IMR-90 (cell line): Measurements from ENCODE around the gene RNASE7. TPM values are rescaled to one million over a fixed set of nuclear protein-coding genes. Genes with fewer than 3 reads are reported as not detected.

Experiments used
- ATAC-seq: fragments of 200-7000 bp; cut with Tn5 transposase; 2 replicates; pipeline ENCODE4 v1.9.1; 2020; ENCODE audit warnings: low read depth, mild to moderate bottlenecking, moderate library complexity
- BruUV-seq: library from RNA; stranded (reverse); fragments of 400-500 nt; replicated peaks from 2 replicates; lab custom pipeline; 2021; lab: Mats Ljungman, UMichigan
- CTCF ChIA-PET: fragments of 300-600 bp; formaldehyde crosslinking; extraction: SDS; loops from one replicate; lab custom pipeline; 2021; ENCODE audit warnings: antibody characterized with exemption; lab: Yijun Ruan, JAX
- POLR2A ChIA-PET: fragments of 300-600 bp; sonication (Branson Sonifier 250); formaldehyde crosslinking; loops from one replicate; lab custom pipeline; 2022; ENCODE audit warnings: antibody characterized with exemption; ENCODE audit not compliant: unreplicated experiment; lab: Charles Lee
- DNase-seq: peaks from one replicate; pipeline ENCODE4 v3.0.0; 2013
- H2AFZ ChIP-seq: replicated peaks from 2 replicates; pipeline ENCODE3; 2013; ENCODE audit warnings: low read length, mild to moderate bottlenecking; ENCODE audit not compliant: poor library complexity
- H2AK5ac ChIP-seq: 2 replicates; pipeline ENCODE4 v1.6.1; 2013; ENCODE audit warnings: low read depth, low read length, inconsistent platforms
- H2AK9ac ChIP-seq: replicated peaks from 2 replicates; pipeline ENCODE3; 2013; ENCODE audit warnings: mild to moderate bottlenecking, low read depth, low read length, moderate library complexity; ENCODE audit not compliant: poor library complexity
- H2BK120ac ChIP-seq: 2 replicates; pipeline ENCODE4 v1.6.1; 2013; ENCODE audit warnings: low read depth, low read length, inconsistent platforms
- H2BK15ac ChIP-seq: 3 replicates; pipeline ENCODE4 v1.6.1; 2013; ENCODE audit warnings: low read depth, low read length, inconsistent platforms
- H2BK20ac ChIP-seq: 2 replicates; pipeline ENCODE4 v1.6.1; 2013; ENCODE audit warnings: low read depth, mild to moderate bottlenecking, inconsistent platforms, low read length, moderate library complexity
- H2BK5ac ChIP-seq: 2 replicates; pipeline ENCODE4 v1.6.1; 2013; ENCODE audit warnings: mild to moderate bottlenecking, low read depth, low read length, inconsistent platforms; ENCODE audit not compliant: poor library complexity, severe bottlenecking
- H3K14ac ChIP-seq: replicated peaks from 2 replicates; pipeline ENCODE4 v1.6.1; 2013; ENCODE audit warnings: low read depth, low read length, inconsistent platforms
- H3K18ac ChIP-seq: 2 replicates; pipeline ENCODE4 v1.6.1; 2013; ENCODE audit warnings: low read depth, low read length, control low read depth
- H3K23ac ChIP-seq: 2 replicates; pipeline ENCODE4 v1.6.1; 2013; ENCODE audit warnings: low read depth, low read length, inconsistent platforms
- H3K27ac ChIP-seq: 2 replicates; pipeline ENCODE4 v1.5.1; 2013; ENCODE audit warnings: mild to moderate bottlenecking, control low read depth, low read length; ENCODE audit not compliant: insufficient read depth
- H3K27me3 ChIP-seq: 2 replicates; pipeline ENCODE4 v1.6.1; 2013; ENCODE audit warnings: low read length; ENCODE audit not compliant: control insufficient read depth, insufficient read depth
- H3K36me3 ChIP-seq: 2 replicates; pipeline ENCODE4 v1.6.1; 2013; ENCODE audit warnings: low read length, mixed read lengths; ENCODE audit not compliant: control insufficient read depth, insufficient read depth
- H3K4ac ChIP-seq: 2 replicates; pipeline ENCODE4 v1.6.1; 2013; ENCODE audit warnings: low read depth, low read length, inconsistent platforms
- H3K4me1 ChIP-seq: 2 replicates; pipeline ENCODE4 v1.6.1; 2013; ENCODE audit warnings: low read length, mixed read lengths; ENCODE audit not compliant: control insufficient read depth, insufficient read depth
- H3K4me2 ChIP-seq: 2 replicates; pipeline ENCODE4 v1.6.1; 2013; ENCODE audit warnings: low read depth, mild to moderate bottlenecking, control low read depth, low read length, moderate library complexity
- H3K4me3 ChIP-seq: 2 replicates; pipeline ENCODE4 v1.5.1; 2013; ENCODE audit warnings: low read depth, mild to moderate bottlenecking, control low read depth, low read length, moderate library complexity; ENCODE audit not compliant: insufficient read depth
- H3K56ac ChIP-seq: 2 replicates; pipeline ENCODE4 v1.6.1; 2013; ENCODE audit warnings: low read length, inconsistent platforms; ENCODE audit not compliant: insufficient read depth; ENCODE audit errors: extremely low read depth
- H3K79me1 ChIP-seq, 2 experiments: 2 replicates each; pipeline ENCODE4 v1.6.1; 2013; ENCODE audit warnings: low read length in 2 of 2, inconsistent platforms in 1 of 2, low read depth in 1 of 2
- H3K9ac ChIP-seq: 2 replicates; pipeline ENCODE4 v1.6.1; 2013; ENCODE audit warnings: low read depth, low read length, control low read depth
- H3K9me1 ChIP-seq: 2 replicates; pipeline ENCODE4 v1.6.1; 2013; ENCODE audit warnings: low read length, inconsistent platforms; ENCODE audit not compliant: insufficient read depth
- H3K9me3 ChIP-seq: 2 replicates; pipeline ENCODE4 v1.6.1; 2013; ENCODE audit warnings: low read length; ENCODE audit not compliant: control insufficient read depth, insufficient read depth
- H4K20me1 ChIP-seq: 2 replicates; pipeline ENCODE4 v1.6.1; 2013; ENCODE audit warnings: low read length, inconsistent platforms; ENCODE audit not compliant: insufficient read depth
- H4K5ac ChIP-seq: 2 replicates; pipeline ENCODE4 v1.6.1; 2013; ENCODE audit warnings: mild to moderate bottlenecking, low read depth, low read length, control low read depth
- H4K8ac ChIP-seq, 2 experiments: 2 replicates each; pipeline ENCODE4 v1.6.1; 2013; ENCODE audit warnings: low read depth in 2 of 2, low read length in 2 of 2, control low read depth in 1 of 2, inconsistent platforms in 1 of 2
- H4K91ac ChIP-seq: 2 replicates; pipeline ENCODE4 v1.6.1; 2013; ENCODE audit warnings: low read depth, low read length, inconsistent platforms; ENCODE audit not compliant: insufficient read depth
- BHLHE40 ChIP-seq: fragments of 150-350 bp; IDR thresholded peaks from 2 replicates; pipeline ENCODE4 v1.6.1; 2016; ENCODE audit warnings: mild to moderate bottlenecking, low read depth, low read length
- CEBPB ChIP-seq: IDR thresholded peaks from 2 replicates; pipeline ENCODE4 v1.6.1; 2012; ENCODE audit warnings: low read depth, low read length, improper control_type of control experiment
- CHD1 ChIP-seq: IDR thresholded peaks from 2 replicates; pipeline ENCODE4 v1.6.1; 2012; ENCODE audit warnings: low read depth, low read length, improper control_type of control experiment
- FOS ChIP-seq: fragments of 150-350 bp; IDR thresholded peaks from 2 replicates; pipeline ENCODE4 v1.6.1; 2016; ENCODE audit warnings: low read depth, low read length
- MAZ ChIP-seq: IDR thresholded peaks from 2 replicates; pipeline ENCODE4 v1.6.1; 2012; ENCODE audit warnings: low read depth, mild to moderate bottlenecking, low read length, improper control_type of control experiment, moderate library complexity, borderline replicate concordance
- MXI1 ChIP-seq: IDR thresholded peaks from 2 replicates; pipeline ENCODE4 v1.6.1; 2012; ENCODE audit warnings: low read depth, mild to moderate bottlenecking, low read length, moderate library complexity, borderline replicate concordance
- NFE2L2 ChIP-seq: fragments of 150-350 bp; IDR thresholded peaks from 2 replicates; pipeline ENCODE4 v1.6.1; 2016; ENCODE audit warnings: low read depth, mild to moderate bottlenecking, low read length
- POLR2A ChIP-seq: IDR thresholded peaks from 2 replicates; pipeline ENCODE4 v1.6.1; 2012; ENCODE audit warnings: mild to moderate bottlenecking, low read depth, low read length
- RAD21 ChIP-seq: IDR thresholded peaks from 2 replicates; pipeline ENCODE4 v1.6.1; 2012; ENCODE audit warnings: low read length, improper control_type of control experiment
- RCOR1 ChIP-seq: IDR thresholded peaks from 2 replicates; pipeline ENCODE4 v1.6.1; 2012; ENCODE audit warnings: mild to moderate bottlenecking, low read length, improper control_type of control experiment; ENCODE audit not compliant: insufficient replicate concordance
- RFX5 ChIP-seq: IDR thresholded peaks from 2 replicates; pipeline ENCODE4 v1.8.0; 2012; ENCODE audit warnings: low read depth, mild to moderate bottlenecking, low read length, moderate library complexity
- SMC3 ChIP-seq: fragments of 150-350 bp; IDR thresholded peaks from 2 replicates; pipeline ENCODE4 v1.6.1; 2016; ENCODE audit warnings: low read depth, mild to moderate bottlenecking, antibody characterized with exemption, low read length, moderate library complexity
- WGBS, 2 experiments: methylation state at CpG; one replicate each; pipeline versions ENCODE4 v1.1.5 to v1.1.7; 2013; ENCODE audit warnings: missing lambda C conversion rate in 2 of 2; ENCODE audit not compliant: insufficient read length in 1 of 2; ENCODE audit errors: extremely low coverage in 2 of 2; 5-methylcytosine and 5-hydroxymethylcytosine counted together
- dilution Hi-C: fragments of 300-500 bp; cut with HindIII; formaldehyde crosslinking; loops from one replicate; pipeline ENCODE4 v1.14.3; 2018; ENCODE audit warnings: low sequenced_read_pairs; ENCODE audit not compliant: unreplicated experiment
- in situ Hi-C: fragments of 300-500 bp; cut with MboI; formaldehyde crosslinking; loops from 3 replicates; pipeline ENCODE4 v1.14.3; 2019; ENCODE audit warnings: low sequenced_read_pairs, inconsistent platforms, mixed read lengths
- intact Hi-C: fragments of 100-400 bp; cut with micrococcal nuclease; formaldehyde crosslinking; loops from 2 replicates; pipeline ENCODE4 v1.10.0; 2022
- polyA plus RNA-seq, 3 experiments: library from polyadenylated mRNA; depleted of rRNA; stranded (reverse); fragments of >200 nt; gene quantifications; 2 replicates each; pipeline ENCODE4 v1.2.3, GENCODE V29; 2012; ENCODE audit warnings: low replicate concordance in 1 of 3
- total RNA-seq: library from RNA; depleted of rRNA; stranded (reverse); fragments of >200 nt; gene quantifications from 2 replicates; pipeline ENCODE4 v1.2.3, GENCODE V29; 2012
- TF ChIP-seq, protein P1 (sequence below): conservative IDR thresholded peaks from 2 replicates; pipeline ENCODE4 v1.5.1; 2012; ENCODE audit warnings: mild to moderate bottlenecking, low read depth, low read length, improper control_type of control experiment
- TF ChIP-seq, protein P2 (sequence below): fragments of 150-350 bp; IDR thresholded peaks from 2 replicates; pipeline ENCODE4 v1.6.1; 2017; ENCODE audit warnings: mild to moderate bottlenecking, antibody characterized with exemption, low read length, low read depth
- TF ChIP-seq, protein P3 (sequence below): fragments of 150-350 bp; IDR thresholded peaks from 2 replicates; pipeline ENCODE4 v1.6.1; 2016; ENCODE audit warnings: low read depth, mild to moderate bottlenecking, low read length, moderate library complexity, borderline replicate concordance

Gene RNASE7
- total and polyA plus RNA-seq, 2 of the 4 experiments (the other 2 are of a cell fraction): not detected

DNA sequence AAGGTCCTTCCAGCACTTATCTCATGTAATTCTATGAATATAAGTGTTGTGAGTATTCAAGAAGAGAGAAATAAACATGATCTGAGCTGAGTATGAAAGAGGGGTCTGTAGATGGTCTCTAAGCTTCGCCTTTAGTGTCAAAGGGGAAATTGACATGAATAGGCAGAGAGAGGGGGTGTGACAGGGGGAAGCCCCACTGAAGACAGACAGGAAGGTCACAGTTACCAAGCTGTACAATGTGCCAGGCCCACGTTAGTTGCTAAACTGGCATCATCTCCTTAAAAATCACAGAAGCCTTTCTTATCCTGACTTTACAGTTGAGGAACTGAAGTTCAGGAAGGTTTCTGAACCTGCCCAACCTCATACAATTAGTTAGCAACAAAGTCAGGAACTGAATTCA is 35.5 kb downstream of the RNASE7 start:
- H3K18ac ChIP-seq: no peak overlapping the region
- H2BK5ac ChIP-seq: no peak overlapping the region
- dilution Hi-C loops: no loop called here
- DNase-seq (no peak), ATAC-seq (no peak)
- WGBS, 2 experiments: 100% methylated on average over 1 of the region's 2 CpGs; no CpG with 5 or more reads in 1 of the 2 experiments
- H3K14ac ChIP-seq: no peak overlapping the region
- no peak overlapping the region for H2BK120ac ChIP-seq
- 0 out of 2 replicates have a peak, but pooled peaks cover 5% of the 10 kb centered on the region for H4K20me1 ChIP-seq
- no peak overlapping the region for H2BK20ac ChIP-seq
- no peak overlapping the region for H3K27ac ChIP-seq
- H3K9me3 ChIP-seq: no peaks in the 10 kb centered on the region
- no peak overlapping the region for H4K8ac ChIP-seq
- H3K56ac ChIP-seq: no peak overlapping the region
- no peak overlapping the region for H3K4me3 ChIP-seq
- peaks cover 6% of the 10 kb centered on the region for H3K9me1 ChIP-seq
- H4K91ac ChIP-seq: no peak overlapping the region
- H2AFZ ChIP-seq: no peak overlapping the region
- H3K4ac ChIP-seq: no peak overlapping the region
- no peak overlapping the region for H3K23ac ChIP-seq
- peaks cover 28 to 38% of the 10 kb centered on the region in 2 experiments for H3K79me1 ChIP-seq
- no peak overlapping the region for H3K9ac ChIP-seq
- no peak overlapping the region for H4K5ac ChIP-seq
- in situ Hi-C loops: loop anchor here (25.0 kb wide), 2 partner anchors 615 to 740 kb away; partner anchors contain the start of genes APEX1, CCNB1IP1, OSGEP and PARP2
- H2AK9ac ChIP-seq: no peak overlapping the region
- ChIA-PET CTCF (no interaction called here), POLR2A (no interaction called here)
- no peak overlapping the region for H3K4me2 ChIP-seq
- intact Hi-C loops: no loop called here
- no TSS peak for BruUV-seq
- H2BK15ac ChIP-seq: no peak overlapping the region
- TF ChIP-seq MAZ (no peak), MXI1 (no peak), BHLHE40 (no peak), FOS (no peak), CHD1 (no peak), POLR2A (no peak), RCOR1 (no peak), NFE2L2 (no peak), SMC3 (no peak), RFX5 (no peak), RAD21 (no peak), CEBPB (no peak)
- TF ChIP-seq, protein P1, sequence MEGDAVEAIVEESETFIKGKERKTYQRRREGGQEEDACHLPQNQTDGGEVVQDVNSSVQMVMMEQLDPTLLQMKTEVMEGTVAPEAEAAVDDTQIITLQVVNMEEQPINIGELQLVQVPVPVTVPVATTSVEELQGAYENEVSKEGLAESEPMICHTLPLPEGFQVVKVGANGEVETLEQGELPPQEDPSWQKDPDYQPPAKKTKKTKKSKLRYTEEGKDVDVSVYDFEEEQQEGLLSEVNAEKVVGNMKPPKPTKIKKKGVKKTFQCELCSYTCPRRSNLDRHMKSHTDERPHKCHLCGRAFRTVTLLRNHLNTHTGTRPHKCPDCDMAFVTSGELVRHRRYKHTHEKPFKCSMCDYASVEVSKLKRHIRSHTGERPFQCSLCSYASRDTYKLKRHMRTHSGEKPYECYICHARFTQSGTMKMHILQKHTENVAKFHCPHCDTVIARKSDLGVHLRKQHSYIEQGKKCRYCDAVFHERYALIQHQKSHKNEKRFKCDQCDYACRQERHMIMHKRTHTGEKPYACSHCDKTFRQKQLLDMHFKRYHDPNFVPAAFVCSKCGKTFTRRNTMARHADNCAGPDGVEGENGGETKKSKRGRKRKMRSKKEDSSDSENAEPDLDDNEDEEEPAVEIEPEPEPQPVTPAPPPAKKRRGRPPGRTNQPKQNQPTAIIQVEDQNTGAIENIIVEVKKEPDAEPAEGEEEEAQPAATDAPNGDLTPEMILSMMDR: no peak
- TF ChIP-seq, protein P2, sequence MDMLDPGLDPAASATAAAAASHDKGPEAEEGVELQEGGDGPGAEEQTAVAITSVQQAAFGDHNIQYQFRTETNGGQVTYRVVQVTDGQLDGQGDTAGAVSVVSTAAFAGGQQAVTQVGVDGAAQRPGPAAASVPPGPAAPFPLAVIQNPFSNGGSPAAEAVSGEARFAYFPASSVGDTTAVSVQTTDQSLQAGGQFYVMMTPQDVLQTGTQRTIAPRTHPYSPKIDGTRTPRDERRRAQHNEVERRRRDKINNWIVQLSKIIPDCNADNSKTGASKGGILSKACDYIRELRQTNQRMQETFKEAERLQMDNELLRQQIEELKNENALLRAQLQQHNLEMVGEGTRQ: no peak
- TF ChIP-seq, protein P3, sequence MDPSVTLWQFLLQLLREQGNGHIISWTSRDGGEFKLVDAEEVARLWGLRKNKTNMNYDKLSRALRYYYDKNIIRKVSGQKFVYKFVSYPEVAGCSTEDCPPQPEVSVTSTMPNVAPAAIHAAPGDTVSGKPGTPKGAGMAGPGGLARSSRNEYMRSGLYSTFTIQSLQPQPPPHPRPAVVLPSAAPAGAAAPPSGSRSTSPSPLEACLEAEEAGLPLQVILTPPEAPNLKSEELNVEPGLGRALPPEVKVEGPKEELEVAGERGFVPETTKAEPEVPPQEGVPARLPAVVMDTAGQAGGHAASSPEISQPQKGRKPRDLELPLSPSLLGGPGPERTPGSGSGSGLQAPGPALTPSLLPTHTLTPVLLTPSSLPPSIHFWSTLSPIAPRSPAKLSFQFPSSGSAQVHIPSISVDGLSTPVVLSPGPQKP: no peak
- peaks cover 93% of the 10 kb centered on the region for H3K36me3 ChIP-seq
- H3K4me1 ChIP-seq: peaks cover 4% of the 10 kb centered on the region
- no peaks in the 10 kb centered on the region for H3K27me3 ChIP-seq
- H2AK5ac ChIP-seq: no peak overlapping the region
